K562 (cell line): ENCODE data around the gene HOXC4. TPM values are rescaled to one million over a fixed set of nuclear protein-coding genes. Genes with fewer than 3 reads are reported as not detected.

Experiments used
- NR4A1 ChIP-seq, 2 experiments: fragments of 250-450 bp in 1 of 2; fragments of 450-650 bp in 1 of 2; sonication (Bioruptor Pico) in 1 of 2; IDR thresholded peaks; 2 replicates each; pipeline versions ENCODE4 v1.4.0 to v1.6.1; 2016 to 2020; ENCODE audit warnings: mild to moderate bottlenecking in 2 of 2, missing compliant biosample characterization in 1 of 2, missing genetic modification characterization in 1 of 2, moderate library complexity in 1 of 2
- PTTG1 ChIP-seq: fragments of 450-650 bp; IDR thresholded peaks from 2 replicates; pipeline ENCODE4 v1.6.1; 2016; ENCODE audit warnings: low read depth, mild to moderate bottlenecking, missing genetic modification characterization, missing compliant biosample characterization
- ZFX ChIP-seq: sonication (generic); formaldehyde crosslinking; IDR thresholded peaks from 2 replicates; pipeline ENCODE4 v1.8.0; 2022; ENCODE audit warnings: mild to moderate bottlenecking, missing genetic modification reagents, moderate library complexity
- ZKSCAN8 ChIP-seq: fragments of 200-800 bp; sonication (Bioruptor generic); IDR thresholded peaks from 2 replicates; pipeline ENCODE4 v1.6.1; 2016; ENCODE audit warnings: missing genetic modification characterization, missing compliant biosample characterization
- ZNF197 ChIP-seq: fragments of 200-800 bp; sonication (Bioruptor generic); IDR thresholded peaks from 2 replicates; pipeline ENCODE4 v1.6.1; 2016; ENCODE audit warnings: low read depth, missing genetic modification characterization, missing compliant biosample characterization
- polyA plus RNA-seq, 8 experiments: library from polyadenylated mRNA; depleted of rRNA in 4 of 8; stranded (reverse) in 5 of 8; unstranded in 3 of 8; fragments of >200 nt; fragmentation: Nextera tagmentation in 2 of 8; fragmentation: Illumina TruSeq in 1 of 8; extraction: Ambion mirVana in 2 of 8; extraction: Trizol in 1 of 8; gene quantifications; 2 replicates each; pipeline versions ENCODE4 v1.2.1 to v1.2.3, GENCODE V29; 2011 to 2014; ENCODE audit warnings: inconsistent platforms in 1 of 8, missing spikeins in 1 of 8
- total RNA-seq, 7 experiments: library from RNA; depleted of rRNA in 6 of 7; stranded (reverse); fragments of >200 nt in 6 of 7; fragmentation: Illumina TruSeq in 2 of 7; extraction: Trizol in 2 of 7; gene quantifications; 2 replicates each; pipeline versions ENCODE4 v1.2.1 to v1.2.3, GENCODE V29; 2011 to 2021; ENCODE audit warnings: low replicate concordance in 1 of 7
- TF ChIP-seq, protein P1 (sequence below): fragments of 250-450 bp; sonication (Bioruptor Pico); IDR thresholded peaks from 2 replicates; pipeline ENCODE4 v1.4.0; 2020; ENCODE audit warnings: mild to moderate bottlenecking
- TF ChIP-seq, protein P2 (sequence below): sonication (generic); formaldehyde crosslinking; IDR thresholded peaks from 2 replicates; pipeline ENCODE4 v1.4.0; 2020; ENCODE audit warnings: mild to moderate bottlenecking, missing genetic modification reagents
- TF ChIP-seq, protein P3 (sequence below): fragments of 250-450 bp; sonication (Bioruptor Pico); IDR thresholded peaks from 2 replicates; pipeline ENCODE4 v1.5.0; 2021
- TF ChIP-seq, protein P4 (sequence below): fragments of 250-450 bp; sonication (Bioruptor Pico); IDR thresholded peaks from 2 replicates; pipeline ENCODE4 v1.5.0; 2020; ENCODE audit warnings: mild to moderate bottlenecking, borderline replicate concordance
- TF ChIP-seq, protein P5 (sequence below): fragments of 150-350 bp; conservative IDR thresholded peaks from 2 replicates; pipeline ENCODE4 v1.6.1; 2014; ENCODE audit warnings: low read length

The HOXC4 gene
- total and polyA plus RNA-seq, 9 of the 15 experiments (the other 6 are each of a cell fraction or from before 2014, with no cell fraction given), result 0.06 to 1.5 (median 0.44) TPM; not detected in 1

DNA sequence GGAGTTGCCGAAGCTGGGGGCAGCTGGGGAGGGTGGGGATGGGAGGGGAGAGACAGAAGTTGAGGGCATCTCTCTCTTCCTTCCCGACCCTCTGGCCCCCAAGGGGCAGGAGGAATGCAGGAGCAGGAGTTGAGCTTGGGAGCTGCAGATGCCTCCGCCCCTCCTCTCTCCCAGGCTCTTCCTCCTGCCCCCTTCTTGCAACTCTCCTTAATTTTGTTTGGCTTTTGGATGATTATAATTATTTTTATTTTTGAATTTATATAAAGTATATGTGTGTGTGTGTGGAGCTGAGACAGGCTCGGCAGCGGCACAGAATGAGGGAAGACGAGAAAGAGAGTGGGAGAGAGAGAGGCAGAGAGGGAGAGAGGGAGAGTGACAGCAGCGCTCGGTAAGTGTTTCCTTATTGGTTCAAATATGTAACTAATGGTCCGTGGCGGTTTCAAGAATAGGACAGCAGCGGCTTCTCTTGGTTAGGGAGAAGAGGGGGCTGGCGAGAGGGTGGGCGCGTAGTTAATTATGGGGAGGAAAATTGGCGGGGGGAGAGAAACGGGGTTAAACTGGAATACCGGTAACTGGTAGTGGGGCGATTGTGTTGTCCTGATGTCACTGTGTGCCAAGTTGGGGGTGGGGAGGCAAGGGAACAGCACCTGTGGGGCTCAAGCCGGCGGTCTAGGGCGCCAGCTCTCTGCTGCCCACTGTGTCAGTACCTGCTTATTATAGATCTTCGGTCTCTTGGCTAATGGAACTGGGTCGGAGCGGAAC lies 36.4 kb upstream of the HOXC4 start (continued):
- TF ChIP-seq, protein P1, sequence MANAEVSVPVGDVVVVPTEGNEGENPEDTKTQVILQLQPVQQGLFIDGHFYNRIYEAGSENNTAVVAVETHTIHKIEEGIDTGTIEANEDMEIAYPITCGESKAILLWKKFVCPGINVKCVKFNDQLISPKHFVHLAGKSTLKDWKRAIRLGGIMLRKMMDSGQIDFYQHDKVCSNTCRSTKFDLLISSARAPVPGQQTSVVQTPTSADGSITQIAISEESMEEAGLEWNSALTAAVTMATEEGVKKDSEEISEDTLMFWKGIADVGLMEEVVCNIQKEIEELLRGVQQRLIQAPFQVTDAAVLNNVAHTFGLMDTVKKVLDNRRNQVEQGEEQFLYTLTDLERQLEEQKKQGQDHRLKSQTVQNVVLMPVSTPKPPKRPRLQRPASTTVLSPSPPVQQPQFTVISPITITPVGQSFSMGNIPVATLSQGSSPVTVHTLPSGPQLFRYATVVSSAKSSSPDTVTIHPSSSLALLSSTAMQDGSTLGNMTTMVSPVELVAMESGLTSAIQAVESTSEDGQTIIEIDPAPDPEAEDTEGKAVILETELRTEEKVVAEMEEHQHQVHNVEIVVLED, result no peak
- TF ChIP-seq, protein P2, sequence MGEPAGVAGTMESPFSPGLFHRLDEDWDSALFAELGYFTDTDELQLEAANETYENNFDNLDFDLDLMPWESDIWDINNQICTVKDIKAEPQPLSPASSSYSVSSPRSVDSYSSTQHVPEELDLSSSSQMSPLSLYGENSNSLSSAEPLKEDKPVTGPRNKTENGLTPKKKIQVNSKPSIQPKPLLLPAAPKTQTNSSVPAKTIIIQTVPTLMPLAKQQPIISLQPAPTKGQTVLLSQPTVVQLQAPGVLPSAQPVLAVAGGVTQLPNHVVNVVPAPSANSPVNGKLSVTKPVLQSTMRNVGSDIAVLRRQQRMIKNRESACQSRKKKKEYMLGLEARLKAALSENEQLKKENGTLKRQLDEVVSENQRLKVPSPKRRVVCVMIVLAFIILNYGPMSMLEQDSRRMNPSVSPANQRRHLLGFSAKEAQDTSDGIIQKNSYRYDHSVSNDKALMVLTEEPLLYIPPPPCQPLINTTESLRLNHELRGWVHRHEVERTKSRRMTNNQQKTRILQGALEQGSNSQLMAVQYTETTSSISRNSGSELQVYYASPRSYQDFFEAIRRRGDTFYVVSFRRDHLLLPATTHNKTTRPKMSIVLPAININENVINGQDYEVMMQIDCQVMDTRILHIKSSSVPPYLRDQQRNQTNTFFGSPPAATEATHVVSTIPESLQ (CRISPR knock-in tag), result no peak
- TF ChIP-seq NR4A1 (CRISPR knock-in tag; IDR thresholded peaks at IDR 0.05) (no peak), NR4A1 (tag; IDR thresholded peaks at IDR 0.05) (no peak), PTTG1 (tag) (no peak), ZFX (CRISPR knock-in tag) (no peak), ZNF197 (CRISPR knock-in tag) (no peak), ZKSCAN8 (no peak)
- TF ChIP-seq, protein P3, sequence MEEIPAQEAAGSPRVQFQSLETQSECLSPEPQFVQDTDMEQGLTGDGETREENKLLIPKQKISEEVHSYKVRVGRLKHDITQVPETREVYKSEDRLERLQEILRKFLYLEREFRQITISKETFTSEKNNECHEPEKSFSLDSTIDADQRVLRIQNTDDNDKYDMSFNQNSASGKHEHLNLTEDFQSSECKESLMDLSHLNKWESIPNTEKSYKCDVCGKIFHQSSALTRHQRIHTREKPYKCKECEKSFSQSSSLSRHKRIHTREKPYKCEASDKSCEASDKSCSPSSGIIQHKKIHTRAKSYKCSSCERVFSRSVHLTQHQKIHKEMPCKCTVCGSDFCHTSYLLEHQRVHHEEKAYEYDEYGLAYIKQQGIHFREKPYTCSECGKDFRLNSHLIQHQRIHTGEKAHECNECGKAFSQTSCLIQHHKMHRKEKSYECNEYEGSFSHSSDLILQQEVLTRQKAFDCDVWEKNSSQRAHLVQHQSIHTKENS (CRISPR knock-in tag), result no peak
- TF ChIP-seq, protein P4, sequence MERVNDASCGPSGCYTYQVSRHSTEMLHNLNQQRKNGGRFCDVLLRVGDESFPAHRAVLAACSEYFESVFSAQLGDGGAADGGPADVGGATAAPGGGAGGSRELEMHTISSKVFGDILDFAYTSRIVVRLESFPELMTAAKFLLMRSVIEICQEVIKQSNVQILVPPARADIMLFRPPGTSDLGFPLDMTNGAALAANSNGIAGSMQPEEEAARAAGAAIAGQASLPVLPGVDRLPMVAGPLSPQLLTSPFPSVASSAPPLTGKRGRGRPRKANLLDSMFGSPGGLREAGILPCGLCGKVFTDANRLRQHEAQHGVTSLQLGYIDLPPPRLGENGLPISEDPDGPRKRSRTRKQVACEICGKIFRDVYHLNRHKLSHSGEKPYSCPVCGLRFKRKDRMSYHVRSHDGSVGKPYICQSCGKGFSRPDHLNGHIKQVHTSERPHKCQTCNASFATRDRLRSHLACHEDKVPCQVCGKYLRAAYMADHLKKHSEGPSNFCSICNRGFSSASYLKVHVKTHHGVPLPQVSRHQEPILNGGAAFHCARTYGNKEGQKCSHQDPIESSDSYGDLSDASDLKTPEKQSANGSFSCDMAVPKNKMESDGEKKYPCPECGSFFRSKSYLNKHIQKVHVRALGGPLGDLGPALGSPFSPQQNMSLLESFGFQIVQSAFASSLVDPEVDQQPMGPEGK (CRISPR knock-in tag), result no peak
- TF ChIP-seq, protein P5, sequence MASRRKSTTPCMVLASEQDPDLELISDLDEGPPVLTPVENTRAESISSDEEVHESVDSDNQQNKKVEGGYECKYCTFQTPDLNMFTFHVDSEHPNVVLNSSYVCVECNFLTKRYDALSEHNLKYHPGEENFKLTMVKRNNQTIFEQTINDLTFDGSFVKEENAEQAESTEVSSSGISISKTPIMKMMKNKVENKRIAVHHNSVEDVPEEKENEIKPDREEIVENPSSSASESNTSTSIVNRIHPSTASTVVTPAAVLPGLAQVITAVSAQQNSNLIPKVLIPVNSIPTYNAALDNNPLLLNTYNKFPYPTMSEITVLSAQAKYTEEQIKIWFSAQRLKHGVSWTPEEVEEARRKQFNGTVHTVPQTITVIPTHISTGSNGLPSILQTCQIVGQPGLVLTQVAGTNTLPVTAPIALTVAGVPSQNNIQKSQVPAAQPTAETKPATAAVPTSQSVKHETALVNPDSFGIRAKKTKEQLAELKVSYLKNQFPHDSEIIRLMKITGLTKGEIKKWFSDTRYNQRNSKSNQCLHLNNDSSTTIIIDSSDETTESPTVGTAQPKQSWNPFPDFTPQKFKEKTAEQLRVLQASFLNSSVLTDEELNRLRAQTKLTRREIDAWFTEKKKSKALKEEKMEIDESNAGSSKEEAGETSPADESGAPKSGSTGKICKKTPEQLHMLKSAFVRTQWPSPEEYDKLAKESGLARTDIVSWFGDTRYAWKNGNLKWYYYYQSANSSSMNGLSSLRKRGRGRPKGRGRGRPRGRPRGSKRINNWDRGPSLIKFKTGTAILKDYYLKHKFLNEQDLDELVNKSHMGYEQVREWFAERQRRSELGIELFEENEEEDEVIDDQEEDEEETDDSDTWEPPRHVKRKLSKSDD, result no peak
